Adrenal gland (tissue), 12 donors: ENCODE measurements around the gene HLX. TPM values are rescaled to one million over a fixed set of nuclear protein-coding genes. Genes with fewer than 3 reads are reported as not detected.
A peak's percentile ranks its signal among the peaks of the same experiment; 100 is the strongest.

Experiments used
- DNase-seq, 7 donors: peaks; one replicate each; pipeline ENCODE4 v3.0.0-alpha.2; 2019 to 2020
- H3K27ac ChIP-seq, 5 donors: fragments of 200-600 bp; sonication (generic) in 4 of 5; 1 replicate in 3 of 5; 2 replicates in 2 of 5; pipeline versions ENCODE4 v1.5.1 to v1.8.0; 2016 to 2020; ENCODE audit warnings: mild to moderate bottlenecking in 1 of 5
- H3K27me3 ChIP-seq: fragments of 200-600 bp; 2 replicates; pipeline ENCODE4 v1.8.0; 2021
- H3K36me3 ChIP-seq, 2 donors: fragments of 200-600 bp; replicated peaks in 1 of 2; 1 replicate in 1 of 2; 2 replicates in 1 of 2; pipeline versions ENCODE4 v1.5.1 to v1.8.0; 2018 to 2022
- H3K4me1 ChIP-seq, 2 donors: fragments of 200-600 bp; replicated peaks in 1 of 2; 1 replicate in 1 of 2; 2 replicates in 1 of 2; pipeline versions ENCODE4 v1.5.1 to v1.8.0; 2018 to 2021
- H3K4me3 ChIP-seq, 4 donors: fragments of 200-600 bp; sonication (generic) in 3 of 4; one replicate each; pipeline ENCODE4 v1.5.1; 2016 to 2018
- H3K9me3 ChIP-seq, 3 donors: fragments of 200-600 bp; sonication (generic) in 1 of 3; replicated peaks in 1 of 3; 1 replicate in 2 of 3; 2 replicates in 1 of 3; pipeline versions ENCODE4 v1.5.1 to v1.8.0; 2016 to 2021
- POLR2A ChIP-seq, 2 donors: fragments of 450-650 bp; IDR thresholded peaks; one replicate each; pipeline ENCODE4 v1.6.1; 2017; ENCODE audit warnings: antibody characterized with exemption in 2 of 2, mild to moderate bottlenecking in 2 of 2, moderate library complexity in 1 of 2
- WGBS, 4 donors: extraction: QIAGEN DNeasy Blood & Tissue Kit in 2 of 4; methylation state at CpG; one replicate each; pipeline versions ENCODE4 v1.1.5 to v1.1.7; 2013 to 2017; 5-methylcytosine and 5-hydroxymethylcytosine counted together
- intact Hi-C, 2 donors: fragments of 100-400 bp; cut with DNase I; formaldehyde crosslinking; loops; one replicate each; pipeline versions ENCODE4 v1.14.1 to v1.15.0; 2022 to 2023
- polyA plus RNA-seq, 3 donors: library from polyadenylated mRNA; stranded (reverse); fragments of 200-250 nt in 2 of 3; fragments of 350-450 nt in 1 of 3; fragmentation: Illumina TruSeq in 1 of 3; extraction: RNeasy Lipid Tissue Mini Kit (QIAGEN cat#74804) in 1 of 3; gene quantifications; one replicate each; pipeline ENCODE4 v1.2.3, GENCODE V29; 2013 to 2014
- total RNA-seq, 9 donors: library from RNA; depleted of rRNA in 4 of 9; stranded (reverse); fragments of >200 nt in 4 of 9; fragments of 120-200 nt in 1 of 9; fragmentation: NEBNext Ultra II Directional in 1 of 9; extraction: Animal tissue kit (Norgen Biotek cat#: 25700) in 1 of 9; gene quantifications; one replicate each; pipeline versions ENCODE4 v1.1.0 to v1.2.4, GENCODE V29; 2013 to 2023
- TF ChIP-seq, protein P1 (sequence below), 6 experiments: fragments of 450-650 bp in 4 of 6; fragments of 200-600 bp in 2 of 6; sonication (generic) in 1 of 6; IDR thresholded peaks; 1 replicate in 5 of 6; 2 replicates in 1 of 6; pipeline versions ENCODE4 v1.5.1 to v1.8.0; 2016 to 2021; ENCODE audit warnings: antibody characterized with exemption in 6 of 6, mild to moderate bottlenecking in 2 of 6, moderate library complexity in 1 of 6
- donor health status: healthy with polysubstance abuse.
- donor health status: Bipolar disorder and iron deficiency.
- donor health status: DM: yes; HTN: yes; CAD: no.
- donor health status: DM: no; HTN: no; CAD: no.
- donor health status: DM: no; HTN: no; CAD: no.
- donor health status: DM: yes; HTN: yes; CAD: no.

Gene HLX
- total and polyA plus RNA-seq, 12 donors: 0.81 to 13.8 (median 7.0) TPM

DNA sequence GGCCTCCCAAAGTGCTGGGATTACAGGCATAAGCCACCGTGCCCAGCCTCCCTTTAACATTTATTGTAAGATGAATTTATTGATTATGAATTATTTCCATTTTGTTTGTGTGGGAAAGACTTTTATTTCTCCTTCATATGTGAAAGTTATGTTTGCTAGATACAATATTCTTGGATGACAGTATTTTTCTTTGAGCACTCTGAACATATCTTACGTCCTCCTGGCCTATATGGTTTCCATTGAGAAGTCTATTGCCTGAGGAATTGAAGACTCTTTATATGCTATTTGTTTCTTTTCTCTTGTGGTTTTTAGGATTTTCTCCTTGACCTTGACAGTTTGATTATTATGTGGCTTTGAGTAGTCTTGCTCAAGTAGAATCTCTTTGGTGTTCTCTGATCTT is 26.8 kb upstream of the HLX start:
- Histone ChIP-seq H3K36me3 (no peaks in the 10 kb centered on the region), H3K27ac (no peak overlapping the region), H3K27me3 (no peaks in the 10 kb centered on the region), H3K9me3 (peaks cover 0 to 9% (median 4%) of the 10 kb centered on the region in 3 donors), H3K4me3 (no peak overlapping the region), H3K4me1 (no peaks in the 10 kb centered on the region)
- intact Hi-C loops: no loop called here
- 81 to 97% (median 86%) methylated on average over 2 of the region's 2 CpGs for WGBS, 4 donors
- no peak for DNase-seq
- no peak for TF ChIP-seq POLR2A (IDR thresholded peaks at IDR 0.05)
- TF ChIP-seq, protein P1, sequence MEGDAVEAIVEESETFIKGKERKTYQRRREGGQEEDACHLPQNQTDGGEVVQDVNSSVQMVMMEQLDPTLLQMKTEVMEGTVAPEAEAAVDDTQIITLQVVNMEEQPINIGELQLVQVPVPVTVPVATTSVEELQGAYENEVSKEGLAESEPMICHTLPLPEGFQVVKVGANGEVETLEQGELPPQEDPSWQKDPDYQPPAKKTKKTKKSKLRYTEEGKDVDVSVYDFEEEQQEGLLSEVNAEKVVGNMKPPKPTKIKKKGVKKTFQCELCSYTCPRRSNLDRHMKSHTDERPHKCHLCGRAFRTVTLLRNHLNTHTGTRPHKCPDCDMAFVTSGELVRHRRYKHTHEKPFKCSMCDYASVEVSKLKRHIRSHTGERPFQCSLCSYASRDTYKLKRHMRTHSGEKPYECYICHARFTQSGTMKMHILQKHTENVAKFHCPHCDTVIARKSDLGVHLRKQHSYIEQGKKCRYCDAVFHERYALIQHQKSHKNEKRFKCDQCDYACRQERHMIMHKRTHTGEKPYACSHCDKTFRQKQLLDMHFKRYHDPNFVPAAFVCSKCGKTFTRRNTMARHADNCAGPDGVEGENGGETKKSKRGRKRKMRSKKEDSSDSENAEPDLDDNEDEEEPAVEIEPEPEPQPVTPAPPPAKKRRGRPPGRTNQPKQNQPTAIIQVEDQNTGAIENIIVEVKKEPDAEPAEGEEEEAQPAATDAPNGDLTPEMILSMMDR (IDR thresholded peaks at IDR 0.05): no peak

DNA sequence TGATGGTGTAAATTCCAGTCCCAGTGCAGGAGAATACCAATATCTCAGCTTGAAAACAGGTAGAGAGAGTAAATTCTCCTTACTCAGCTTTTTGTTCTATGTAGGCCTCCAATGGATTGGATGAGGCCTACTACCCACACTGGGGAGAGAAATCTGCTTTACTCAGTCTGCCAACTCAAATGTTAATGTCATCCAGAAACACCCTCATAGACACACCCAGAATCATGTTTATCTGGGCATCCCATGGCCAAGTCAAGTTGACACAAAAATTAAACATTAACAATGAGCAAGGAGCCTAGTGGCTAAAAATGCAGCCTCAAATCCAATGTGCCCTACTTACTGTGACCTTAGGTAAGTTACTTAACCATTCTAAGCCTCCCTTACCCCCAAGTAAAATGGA is 6.9 kb upstream of the HLX start:
- Histone ChIP-seq H3K36me3 (no peaks in the 10 kb centered on the region), H3K27ac (no peak overlapping the region), H3K9me3 (no peaks in the 10 kb centered on the region), H3K27me3 (no peaks in the 10 kb centered on the region), H3K4me3 (no peak overlapping the region), H3K4me1 (no peaks in the 10 kb centered on the region)
- intact Hi-C loops: loop anchor here in 1 of 2 donors (5.0 to 10.0 kb wide), 2 partner anchors 330 to 563 kb away; no protein-coding TSS in a partner anchor
- DNase-seq: no peak
- no peak for TF ChIP-seq POLR2A (IDR thresholded peaks at IDR 0.05)
- TF ChIP-seq, protein P1 (IDR thresholded peaks at IDR 0.05): no peak

DNA sequence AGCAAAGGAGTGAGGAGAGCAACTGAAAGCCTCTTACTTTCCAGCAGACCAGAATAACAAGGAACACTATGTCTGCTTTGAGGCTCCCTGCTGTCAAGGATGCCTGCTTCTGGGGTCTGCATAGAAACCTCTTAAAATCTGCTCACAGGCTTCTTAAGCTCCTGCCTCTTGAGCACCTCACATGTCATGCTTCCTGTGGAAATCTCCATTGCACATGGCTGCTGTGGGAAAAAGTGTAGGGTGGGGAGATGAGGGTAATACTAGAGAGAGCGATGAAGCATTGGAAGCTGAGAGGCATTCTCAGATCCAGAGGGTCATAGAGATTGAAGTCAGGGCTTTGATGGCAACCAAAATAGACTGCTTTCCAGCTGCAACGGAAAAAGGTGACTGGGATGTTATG is 6.2 kb upstream of the HLX start:
- no peak for TF ChIP-seq POLR2A (IDR thresholded peaks at IDR 0.05)
- TF ChIP-seq, protein P1 (IDR thresholded peaks at IDR 0.05): no peak
- no peak for DNase-seq
- intact Hi-C loops: loop anchor here in 1 of 2 donors (5.0 to 10.0 kb wide), 2 partner anchors 329 to 562 kb away; no protein-coding TSS in a partner anchor
- H3K27me3 ChIP-seq: peaks cover under 1% of the 10 kb centered on the region
- 73 to 86% (median 78%) methylated on average over 2 of the region's 2 CpGs for WGBS, 4 donors
- no peaks in the 10 kb centered on the region for H3K36me3 ChIP-seq
- no peaks in the 10 kb centered on the region for H3K9me3 ChIP-seq
- no peak overlapping the region for H3K27ac ChIP-seq
- H3K4me1 ChIP-seq: no peaks in the 10 kb centered on the region
- no peak overlapping the region for H3K4me3 ChIP-seq

DNA sequence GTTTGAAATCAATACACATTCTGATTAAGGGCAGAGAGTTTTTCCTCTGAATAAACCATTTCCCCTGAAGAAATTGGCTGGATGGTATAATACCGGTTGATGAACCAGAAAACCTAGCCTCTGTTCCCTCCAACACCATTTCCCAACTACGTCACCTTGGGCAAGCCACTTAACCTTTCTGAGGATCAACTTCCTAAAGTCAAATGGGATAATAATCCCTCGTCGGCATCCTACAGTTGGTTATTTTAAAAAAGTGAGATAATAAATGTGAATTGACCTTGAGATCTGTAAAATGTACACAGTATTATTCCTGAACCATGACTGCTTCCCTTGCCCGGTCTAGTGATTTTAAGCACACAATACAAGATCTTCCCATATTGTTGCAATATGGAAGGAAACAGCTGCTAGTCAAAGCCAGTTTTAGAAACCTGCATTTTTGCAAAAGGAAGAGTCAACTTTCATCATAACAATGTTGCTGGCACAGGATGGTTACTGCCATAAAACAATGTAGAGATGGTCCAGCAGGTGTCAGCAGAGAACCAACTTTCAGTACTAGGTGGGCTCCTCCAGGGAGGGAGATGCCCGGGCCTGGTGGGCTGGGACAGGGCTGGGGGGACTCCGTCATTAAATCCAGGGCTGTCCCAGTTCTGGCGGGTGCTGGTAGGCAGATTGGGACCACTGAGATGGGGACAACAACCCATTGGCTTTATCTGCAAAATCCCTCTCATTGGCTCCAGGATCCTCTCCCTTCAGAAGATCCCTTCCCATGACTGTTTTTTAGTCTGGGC is 5.2 kb upstream of the HLX start:
- Histone ChIP-seq H3K27me3 (peaks cover 6% of the 10 kb centered on the region), H3K9me3 (no peaks in the 10 kb centered on the region), H3K4me1 (peaks cover 0 to 5% of the 10 kb centered on the region in 2 donors), H3K36me3 (no peaks in the 10 kb centered on the region), H3K27ac (no peak overlapping the region), H3K4me3 (no peak overlapping the region)
- intact Hi-C loops: loop anchor here in 1 of 2 donors (5.0 to 10.0 kb wide), 2 partner anchors 328 to 561 kb away; no protein-coding TSS in a partner anchor
- WGBS, 4 donors: 21 to 36% (median 24%) methylated on average over 6 to 8 of the region's 8 CpGs
- TF ChIP-seq POLR2A (IDR thresholded peaks at IDR 0.05): no peak
- TF ChIP-seq, protein P1 (IDR thresholded peaks at IDR 0.05): peak; percentile 41 to 71 (median 66)
- DNase-seq: peak in 6 of 7 donors; percentile 31 to 67 (median 48)
